NOMO-1 (cell line): ENCODE measurements around the gene TBC1D17.

Experiments
- DNase-seq, 2 experiments: peaks; one replicate each; lab custom pipeline; 2025; ENCODE audit not compliant: unreplicated experiment in 2 of 2; lab: John Stamatoyannopoulos, UW

Gene TBC1D17

DNA sequence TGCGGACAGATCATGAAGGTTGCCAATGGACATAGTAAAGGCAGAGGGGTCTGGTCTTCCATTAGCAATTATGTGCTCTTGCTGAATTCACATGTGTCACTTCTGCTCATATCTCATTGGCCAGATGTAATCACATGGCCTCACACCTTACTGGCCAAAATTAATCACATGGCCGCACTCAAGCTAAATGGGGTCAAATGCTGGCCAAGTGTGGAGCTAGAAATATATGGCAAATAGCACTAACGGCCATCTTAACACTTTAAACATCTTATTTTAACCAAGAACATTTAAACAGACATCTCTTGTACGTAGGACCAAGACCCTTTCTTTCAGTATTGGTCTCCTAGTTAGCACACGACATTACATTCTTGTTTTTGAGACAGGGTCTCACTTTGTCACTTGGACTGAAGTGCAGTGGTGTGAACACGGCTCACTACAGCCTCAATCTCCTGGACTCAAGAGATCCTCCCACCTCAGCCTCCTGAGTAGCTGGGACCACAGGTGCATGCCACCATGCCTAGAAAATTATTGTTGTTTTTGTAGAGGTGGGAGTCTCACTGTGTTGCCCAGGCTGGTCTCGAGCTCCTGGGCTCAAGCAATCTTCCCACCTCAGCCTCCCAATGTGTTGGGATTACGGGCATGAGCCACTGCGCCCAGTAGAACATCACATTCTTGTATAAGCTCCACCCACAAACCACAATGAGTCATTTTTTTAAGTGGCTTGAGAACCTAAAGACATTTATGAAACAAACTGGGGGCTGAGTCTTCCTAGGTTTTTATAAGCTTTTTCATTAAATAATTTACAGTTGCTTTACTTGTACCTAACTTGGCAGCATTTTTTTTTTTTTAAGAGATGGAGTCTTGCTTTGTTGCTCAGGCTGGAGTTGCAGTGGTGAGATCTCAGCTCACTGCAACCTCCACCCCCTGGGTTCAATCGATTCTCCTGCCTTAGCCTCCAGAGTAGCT is 29.5 kb upstream of the TBC1D17 start:
- DNase-seq, result peak; percentile 59 to 74

DNA sequence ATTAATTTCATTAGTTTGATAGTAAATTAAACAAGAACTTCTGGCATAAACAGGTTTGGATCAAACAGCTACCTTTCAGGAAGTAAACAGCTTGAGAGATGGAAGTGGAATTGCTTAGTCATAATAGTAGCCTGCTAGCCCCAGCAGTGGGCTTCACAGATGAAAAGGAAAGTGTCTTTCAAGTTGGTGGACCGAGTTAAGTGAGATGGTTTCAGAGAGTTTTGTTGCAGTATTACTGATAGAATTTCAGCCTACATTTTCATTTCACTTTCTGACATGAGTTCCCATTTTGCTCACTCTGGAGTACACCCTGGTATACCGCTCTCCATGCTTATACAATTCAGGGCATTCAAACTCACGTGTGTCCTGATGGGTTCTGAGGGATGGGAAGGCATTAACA is 28.6 kb upstream of the TBC1D17 start:
- peak in 1 of 2 experiments; percentile 41 for DNase-seq

GRCh38 chr19:49849433-49850220 is 27.9 kb upstream of the TBC1D17 start:
- DNase-seq, result no peak

DNA sequence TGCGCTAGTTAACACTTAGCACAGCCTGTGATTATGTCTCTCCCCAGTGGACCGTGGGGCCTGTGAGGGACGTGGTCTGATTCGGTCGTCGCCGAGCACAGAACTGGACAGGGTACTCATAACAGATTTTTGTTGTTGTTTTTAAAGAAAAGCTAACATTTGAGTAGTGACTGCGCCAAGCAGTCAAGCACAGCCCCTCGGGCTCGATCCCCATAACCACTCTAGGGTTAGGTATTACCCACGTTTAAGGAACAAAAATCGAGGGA is 27.3 kb upstream of the TBC1D17 start:
- DNase-seq, result no peak

DNA sequence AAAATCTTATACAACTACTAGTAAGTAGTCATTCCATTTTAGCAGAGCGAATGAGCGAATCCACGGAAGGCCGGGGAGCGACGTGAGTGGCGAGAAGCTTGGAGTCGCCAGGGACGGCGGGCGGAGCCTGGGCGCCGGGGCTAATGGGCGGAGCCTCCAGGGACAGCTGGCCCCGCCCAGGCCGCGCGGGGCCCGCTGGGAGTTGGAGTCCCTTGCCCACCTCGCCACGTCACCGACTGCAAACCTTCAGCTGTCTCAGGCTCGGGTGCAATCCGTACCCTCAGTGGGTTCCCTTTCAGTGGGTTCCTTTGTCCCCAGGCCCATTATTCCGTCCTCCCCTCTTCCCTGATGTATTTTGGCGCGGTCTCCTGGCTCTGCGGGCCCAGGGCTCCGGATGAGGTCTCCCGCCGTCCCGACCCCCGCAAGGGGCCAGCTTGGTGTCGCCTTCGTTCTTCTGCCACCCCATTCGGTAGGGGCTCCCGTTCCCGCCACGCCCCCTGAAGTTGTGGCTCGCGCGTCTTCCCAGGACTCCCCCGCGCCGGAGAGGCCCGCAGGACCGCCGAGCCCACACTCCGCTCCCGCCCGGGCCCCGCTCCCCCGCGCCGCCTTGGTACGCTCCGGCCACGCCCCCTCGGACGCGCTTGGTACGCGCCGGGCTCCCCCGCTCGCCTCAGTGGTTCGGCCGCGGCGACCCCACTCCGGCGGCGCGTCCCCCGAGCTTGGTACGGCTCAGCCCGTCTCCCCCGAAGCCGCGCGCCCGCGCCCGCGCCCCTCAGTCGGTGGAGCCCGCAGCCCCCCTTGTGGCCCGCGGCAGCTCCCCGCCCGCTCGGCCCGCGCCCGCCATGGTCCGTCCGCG is 26.8 kb upstream of the TBC1D17 start, which contains the start of gene PTOV1:
TSS of gene PTOV1 (plus strand) at position 673 of the 856 bp plus-strand sequence.
- DNase-seq, result peak; percentile 82 to 92

DNA sequence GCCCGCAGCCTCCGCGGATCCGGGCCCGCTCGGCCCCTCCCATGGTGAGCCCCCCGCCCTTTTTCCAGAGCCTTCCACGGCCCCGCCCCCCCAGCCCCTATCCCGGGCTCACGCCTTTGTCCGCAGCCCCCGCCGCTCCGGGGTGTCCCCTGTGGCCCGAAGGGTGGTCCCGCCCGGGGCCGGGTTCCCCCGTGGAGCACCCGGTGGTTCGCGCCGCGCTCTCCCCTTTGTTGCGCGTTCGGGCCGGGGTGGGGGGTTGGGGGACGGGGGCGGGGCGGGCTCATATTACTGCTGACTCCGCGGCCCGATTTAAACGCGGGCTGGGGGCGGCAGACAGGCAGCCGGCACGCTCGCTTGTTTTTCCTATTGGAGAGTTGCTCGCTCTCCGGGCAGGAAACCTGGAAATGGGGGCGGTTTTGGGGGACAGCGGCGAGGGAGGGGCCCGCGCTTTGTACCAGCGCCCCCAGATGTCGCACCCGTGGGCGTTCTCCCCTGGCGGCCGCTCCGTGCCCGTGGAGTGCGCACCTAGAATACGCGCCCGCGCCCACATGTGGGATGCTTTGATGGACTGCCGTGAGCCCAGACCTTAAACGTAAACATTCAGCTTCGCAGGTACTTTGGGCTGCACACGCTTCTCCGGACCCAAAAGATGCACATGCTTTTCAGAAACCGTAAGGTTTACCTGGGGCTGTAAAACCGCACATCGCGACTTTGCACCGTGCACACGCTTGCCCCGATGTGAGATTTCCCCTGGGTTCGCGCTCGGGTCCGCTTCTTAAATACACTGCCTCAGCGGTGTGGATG is 25.8 kb upstream of the TBC1D17 start:
- no peak for DNase-seq

DNA sequence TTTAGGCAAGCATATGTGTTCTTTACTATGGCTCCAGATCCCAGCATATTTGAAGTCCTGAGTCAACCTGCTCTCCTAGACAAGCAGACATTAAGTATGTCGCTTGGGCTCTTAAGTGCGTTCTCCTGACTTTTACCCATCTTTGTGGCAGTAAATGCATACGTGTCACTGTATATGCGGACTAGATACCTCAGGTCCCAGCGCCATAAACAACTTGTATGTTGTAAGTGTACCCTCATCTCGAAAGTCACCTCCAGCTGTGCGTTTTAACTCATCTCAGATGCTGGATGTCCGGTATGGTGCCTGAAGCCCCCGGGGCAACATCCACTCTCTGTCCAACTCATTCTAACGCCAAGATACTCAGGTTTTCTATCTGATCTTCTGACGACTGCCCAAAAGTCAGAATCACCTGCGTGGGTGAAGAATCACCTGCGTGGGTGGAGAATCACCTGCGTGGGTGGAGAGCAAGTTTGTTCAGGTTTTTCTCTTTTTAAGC is 24.8 kb upstream of the TBC1D17 start:
- no peak for DNase-seq

GRCh38 chr19:49853852-49854377 is 23.6 kb upstream of the TBC1D17 start:
- no peak for DNase-seq

- no peak for DNase-seq
These were observed 22.9 kb upstream of the TBC1D17 start for GRCh38 chr19:49854378-49855263.

DNA sequence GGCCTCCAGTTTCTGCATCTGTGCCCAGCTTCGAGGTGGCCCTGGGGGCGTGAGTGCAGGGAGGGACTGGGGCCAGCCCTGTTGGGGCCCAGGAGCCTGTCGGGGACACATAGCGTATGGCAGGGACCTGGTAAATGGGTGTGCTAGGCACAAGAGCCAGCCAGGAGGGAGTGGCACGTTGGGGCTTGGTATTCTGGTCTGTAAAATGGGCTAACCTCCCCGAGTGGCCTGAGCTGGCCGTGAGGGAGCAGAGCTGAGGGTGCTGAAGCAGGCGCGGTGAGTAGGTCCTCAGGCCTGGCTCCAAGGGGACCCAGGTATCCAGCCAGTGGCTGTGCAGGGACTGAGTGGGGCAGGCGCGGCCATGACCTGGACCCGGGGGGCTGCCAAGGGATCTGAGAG is 22.2 kb upstream of the TBC1D17 start:
- DNase-seq, result no peak

DNA sequence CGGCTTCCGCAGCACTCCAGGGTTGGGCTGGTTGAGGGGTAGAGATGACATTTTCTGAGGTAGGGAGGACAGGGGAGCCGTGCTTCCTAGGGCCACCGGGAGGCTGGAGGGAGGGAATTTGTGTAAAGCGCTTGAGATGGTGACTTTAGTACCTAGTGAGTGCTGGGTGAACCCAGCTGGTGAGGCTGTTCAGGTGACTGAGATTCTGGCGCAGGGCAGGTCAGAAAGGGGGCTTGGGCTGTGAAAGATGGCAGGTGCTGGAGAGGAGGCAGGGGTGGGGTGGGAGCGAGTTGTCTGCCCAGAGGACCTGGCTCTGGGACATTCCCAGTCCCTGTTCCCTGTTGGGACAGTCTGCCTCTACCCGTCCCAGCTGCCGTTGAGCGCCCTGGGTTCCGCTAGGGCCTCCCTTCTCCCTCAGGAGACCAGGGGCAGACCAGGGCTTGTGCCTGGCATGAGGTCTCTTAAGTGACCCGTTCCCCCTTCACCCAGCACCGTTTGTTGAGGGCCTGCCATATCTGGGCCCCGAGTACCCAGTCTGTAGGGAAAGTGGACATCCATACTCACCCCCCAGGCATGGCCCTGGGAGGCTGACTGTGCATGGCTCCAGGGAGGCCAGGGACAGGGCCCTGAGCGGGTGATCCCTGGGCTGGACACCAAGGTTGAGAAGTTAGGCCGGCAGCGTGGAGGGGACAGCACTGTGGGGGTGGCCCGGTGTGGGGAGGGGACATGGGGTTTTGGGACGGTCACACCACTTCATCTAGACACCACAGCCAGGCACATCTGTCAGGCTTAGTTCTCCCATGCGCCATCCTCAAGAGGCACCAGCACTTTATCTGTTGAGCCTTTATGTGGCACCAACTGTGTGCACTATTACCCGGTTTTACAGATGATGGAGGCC is 21.6 kb upstream of the TBC1D17 start:
- DNase-seq, result no peak

GRCh38 chr19:49856574-49857021 is 20.9 kb upstream of the TBC1D17 start:
- DNase-seq, result no peak

- no peak for DNase-seq
These were observed 20.3 kb upstream of the TBC1D17 start for GRCh38 chr19:49857061-49857837.

- no peak for DNase-seq
These were observed 19.7 kb upstream of the TBC1D17 start for GRCh38 chr19:49857838-49858087.

DNA sequence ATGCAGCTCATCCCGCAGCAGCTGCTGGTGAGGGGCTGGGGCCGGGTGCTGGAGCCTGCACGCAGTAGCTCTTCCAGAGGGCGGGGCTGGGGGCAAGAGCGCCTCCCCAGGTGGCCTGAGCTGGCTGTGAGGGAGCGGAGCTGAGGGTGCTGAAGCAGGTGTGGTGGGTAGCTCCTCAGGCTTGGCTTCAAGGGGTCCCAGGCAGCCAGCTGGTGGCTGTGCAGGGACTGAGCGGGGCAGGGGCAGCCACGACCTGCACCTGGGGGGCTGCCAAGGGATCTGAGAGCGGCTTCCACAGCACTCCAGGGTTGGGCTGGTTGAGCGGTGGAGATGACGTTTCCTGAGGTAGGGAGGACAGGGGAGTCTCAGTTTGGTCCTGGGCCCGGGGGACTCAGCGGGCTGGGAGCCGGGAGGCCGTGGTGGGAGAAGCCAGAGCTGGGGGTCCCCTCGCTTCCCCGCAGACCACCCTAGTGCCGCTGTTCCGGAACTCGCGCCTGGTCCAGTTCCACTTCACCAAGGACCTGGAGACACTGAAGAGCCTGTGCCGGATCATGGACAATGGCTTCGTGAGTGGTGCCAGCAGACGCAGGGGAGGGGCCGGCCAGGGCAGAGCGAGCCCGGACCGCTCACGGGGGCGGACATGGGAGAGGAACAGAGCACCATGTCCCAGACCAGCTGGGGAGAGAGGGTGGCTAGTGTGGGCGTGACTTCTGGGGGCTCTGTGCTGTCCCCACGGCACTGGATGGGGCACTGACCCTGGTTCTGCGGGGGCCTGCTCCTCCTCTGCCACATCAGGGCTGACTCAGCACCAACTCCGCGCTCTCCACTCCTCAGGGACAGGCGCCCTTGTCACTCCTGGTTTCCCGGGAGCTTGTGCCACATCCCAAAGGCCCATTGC is 19.2 kb upstream of the TBC1D17 start:
- no peak for DNase-seq

DNA sequence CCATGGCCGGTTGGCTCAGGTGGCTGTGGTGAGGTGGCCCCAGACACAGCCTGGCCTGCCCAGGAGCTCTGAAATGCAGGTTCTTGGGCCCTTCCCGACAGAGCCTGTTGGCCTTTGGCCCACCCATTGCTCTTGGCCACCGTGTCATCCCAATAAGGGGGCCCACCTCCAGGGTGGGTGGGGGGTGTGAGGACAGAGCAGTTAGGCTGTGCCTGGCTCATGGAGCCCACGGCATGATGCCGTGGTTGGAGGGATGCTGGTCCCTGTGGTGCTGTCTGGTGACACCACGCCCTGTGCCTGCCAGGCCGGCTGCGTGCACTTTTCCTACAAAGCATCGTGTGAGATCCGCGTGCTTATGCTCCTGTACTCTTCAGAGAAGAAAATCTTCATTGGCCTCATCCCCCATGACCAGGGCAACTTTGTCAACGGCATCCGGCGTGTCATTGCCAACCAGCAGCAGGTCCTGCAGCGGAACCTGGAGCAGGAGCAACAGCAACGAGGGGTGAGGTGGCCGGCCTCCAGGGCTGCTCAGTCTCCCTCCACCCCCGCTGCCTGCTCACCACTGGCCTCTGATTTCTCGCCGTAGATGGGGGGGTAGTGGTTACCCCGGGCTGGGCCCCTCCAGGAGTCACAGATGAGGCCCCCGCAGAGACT is 17.7 kb upstream of the TBC1D17 start:
- DNase-seq, result no peak
